Activated B cell treated with CpG ODN at 0.5 μM for 24 hours (primary cell): ENCODE measurements around the gene NXPH2. TPM values are rescaled to one million over a fixed set of nuclear protein-coding genes. Genes with fewer than 3 reads are reported as not detected.

Experiments
- ATAC-seq: fragments of 200-7000 bp; cut with Tn5 transposase; one replicate; pipeline ENCODE4 v1.10.0; 2021; ENCODE audit warnings: low read depth, mild to moderate bottlenecking, moderate library complexity
- CTCF ChIA-PET: fragments of 350-600 bp; sonication (Branson Sonifier 250); formaldehyde crosslinking; loops from one replicate; lab custom pipeline; 2021; ENCODE audit warnings: antibody characterized with exemption; lab: Charles Lee
- POLR2A ChIA-PET: fragments of 350-600 bp; sonication (Branson Sonifier 250); formaldehyde crosslinking; loops from one replicate; lab custom pipeline; 2021; ENCODE audit warnings: antibody characterized with exemption; lab: Charles Lee
- DNase-seq: peaks from one replicate; pipeline ENCODE4 v3.0.0; 2022
- H3K27ac Mint-ChIP-seq: one replicate; pipeline ENCODE4 v1.8.0; 2020; ENCODE audit warnings: mixed read lengths
- H3K27me3 Mint-ChIP-seq: one replicate; pipeline ENCODE4 v1.8.0; 2021; ENCODE audit warnings: mixed read lengths
- H3K36me3 Mint-ChIP-seq: one replicate; pipeline ENCODE4 v1.8.0; 2021; ENCODE audit warnings: low read depth, mixed read lengths
- H3K4me1 Mint-ChIP-seq: one replicate; pipeline ENCODE4 v1.8.0; 2021; ENCODE audit warnings: mixed read lengths
- H3K4me3 Mint-ChIP-seq: one replicate; pipeline ENCODE4 v1.8.0; 2020; ENCODE audit warnings: mild to moderate bottlenecking, mixed read lengths
- H3K9me3 Mint-ChIP-seq: one replicate; pipeline ENCODE4 v1.8.0; 2020; ENCODE audit warnings: mixed read lengths
- intact Hi-C: fragments of 100-400 bp; cut with micrococcal nuclease; formaldehyde crosslinking; loops from one replicate; pipeline ENCODE4 v1.15.1; 2024
- total RNA-seq: library from RNA; stranded (reverse); gene quantifications from 2 replicates; pipeline ENCODE4 v1.2.3, GENCODE V29; 2022
- TF ChIP-seq, protein P1 (sequence below): fragments of 200-600 bp; IDR thresholded peaks from one replicate; pipeline ENCODE4 v1.8.0; 2022; ENCODE audit warnings: antibody characterized with exemption, mild to moderate bottlenecking

Gene NXPH2
- total RNA-seq, 1 donor from 2014 or later: not detected

DNA sequence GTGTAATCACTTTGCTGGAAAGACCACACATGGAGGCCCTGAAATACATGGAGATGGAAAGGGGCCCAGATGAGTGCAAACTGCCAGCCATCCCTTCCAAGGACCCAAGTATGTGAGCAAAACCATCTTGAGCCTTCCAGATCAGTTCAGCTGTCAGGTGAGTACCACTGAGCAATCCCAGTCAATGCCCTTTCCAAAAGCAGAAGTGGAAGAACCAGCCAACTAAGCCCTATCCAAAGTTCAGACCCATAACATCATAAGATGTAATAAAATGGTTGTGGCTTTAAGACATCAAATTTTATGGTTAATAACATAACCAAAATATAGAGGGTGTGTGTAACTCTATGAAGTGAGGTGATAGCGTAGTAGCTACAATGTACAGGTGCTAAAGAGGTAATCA, 88.5 kb downstream of the NXPH2 start:
- Mint-ChIP-seq H3K36me3 (no peaks in the 10 kb centered on the region), H3K27me3 (no peaks in the 10 kb centered on the region), H3K4me3 (no peak overlapping the region), H3K27ac (no peak overlapping the region), H3K9me3 (no peaks in the 10 kb centered on the region), H3K4me1 (peaks cover 13% of the 10 kb centered on the region)
- POLR2A ChIA-PET: no interaction called here
- DNase-seq (no peak), ATAC-seq (no peak)
- intact Hi-C loops: no loop called here
- TF ChIP-seq, protein P1, sequence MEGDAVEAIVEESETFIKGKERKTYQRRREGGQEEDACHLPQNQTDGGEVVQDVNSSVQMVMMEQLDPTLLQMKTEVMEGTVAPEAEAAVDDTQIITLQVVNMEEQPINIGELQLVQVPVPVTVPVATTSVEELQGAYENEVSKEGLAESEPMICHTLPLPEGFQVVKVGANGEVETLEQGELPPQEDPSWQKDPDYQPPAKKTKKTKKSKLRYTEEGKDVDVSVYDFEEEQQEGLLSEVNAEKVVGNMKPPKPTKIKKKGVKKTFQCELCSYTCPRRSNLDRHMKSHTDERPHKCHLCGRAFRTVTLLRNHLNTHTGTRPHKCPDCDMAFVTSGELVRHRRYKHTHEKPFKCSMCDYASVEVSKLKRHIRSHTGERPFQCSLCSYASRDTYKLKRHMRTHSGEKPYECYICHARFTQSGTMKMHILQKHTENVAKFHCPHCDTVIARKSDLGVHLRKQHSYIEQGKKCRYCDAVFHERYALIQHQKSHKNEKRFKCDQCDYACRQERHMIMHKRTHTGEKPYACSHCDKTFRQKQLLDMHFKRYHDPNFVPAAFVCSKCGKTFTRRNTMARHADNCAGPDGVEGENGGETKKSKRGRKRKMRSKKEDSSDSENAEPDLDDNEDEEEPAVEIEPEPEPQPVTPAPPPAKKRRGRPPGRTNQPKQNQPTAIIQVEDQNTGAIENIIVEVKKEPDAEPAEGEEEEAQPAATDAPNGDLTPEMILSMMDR: no peak
- CTCF ChIA-PET: no interaction called here

DNA sequence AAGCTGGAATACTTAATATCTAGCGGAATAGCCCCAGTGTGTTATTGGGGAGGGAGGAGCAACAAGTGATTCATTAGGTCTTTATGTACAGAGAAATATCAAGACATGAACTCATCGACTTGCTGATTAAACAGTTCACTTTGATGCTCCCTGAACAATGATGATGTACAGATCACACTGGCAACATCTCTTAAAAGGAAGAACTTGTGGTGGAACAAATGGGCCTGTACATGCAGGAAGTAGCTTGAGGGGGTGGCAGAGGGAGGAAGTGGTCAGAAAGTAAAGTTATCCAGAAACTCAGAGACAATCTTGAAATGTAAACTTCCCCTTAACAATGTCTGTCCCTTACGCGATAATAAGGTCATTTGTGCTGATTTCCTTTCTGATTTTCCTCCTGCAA, 90.5 kb downstream of the NXPH2 start:
- POLR2A ChIA-PET: no interaction called here
- DNase-seq (no peak), ATAC-seq (no peak)
- no peaks in the 10 kb centered on the region for H3K36me3 Mint-ChIP-seq
- no peak overlapping the region for H3K4me3 Mint-ChIP-seq
- CTCF ChIA-PET: no interaction called here
- H3K27ac Mint-ChIP-seq: no peak overlapping the region
- H3K4me1 Mint-ChIP-seq: peaks cover 13% of the 10 kb centered on the region
- H3K9me3 Mint-ChIP-seq: no peaks in the 10 kb centered on the region
- intact Hi-C loops: no loop called here
- no peaks in the 10 kb centered on the region for H3K27me3 Mint-ChIP-seq
- TF ChIP-seq, protein P1: no peak

DNA sequence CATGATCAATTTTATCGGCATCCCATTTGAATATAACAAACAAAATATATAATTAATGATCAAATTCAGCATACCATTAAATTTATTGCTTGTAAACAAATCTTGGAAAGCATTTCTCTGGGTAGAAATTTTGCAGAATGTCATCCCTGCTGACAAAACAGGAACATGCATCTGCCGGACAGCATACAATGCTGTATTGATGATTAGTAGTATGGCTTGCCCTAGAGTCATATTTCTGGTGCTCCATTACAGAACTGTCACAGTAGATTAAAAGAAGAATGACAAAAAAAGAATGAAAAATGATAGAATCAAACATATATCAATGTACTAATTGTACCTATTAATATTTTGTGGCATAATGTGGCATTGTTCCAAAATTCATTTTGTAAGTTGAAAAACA, 98.0 kb downstream of the NXPH2 start:
- CTCF ChIA-PET: no interaction called here
- H3K27ac Mint-ChIP-seq: no peak overlapping the region
- H3K9me3 Mint-ChIP-seq: no peaks in the 10 kb centered on the region
- H3K36me3 Mint-ChIP-seq: no peaks in the 10 kb centered on the region
- H3K4me3 Mint-ChIP-seq: no peak overlapping the region
- ATAC-seq (no peak), DNase-seq (no peak)
- no peaks in the 10 kb centered on the region for H3K27me3 Mint-ChIP-seq
- intact Hi-C loops: no loop called here
- no peaks in the 10 kb centered on the region for H3K4me1 Mint-ChIP-seq
- POLR2A ChIA-PET: no interaction called here
- TF ChIP-seq, protein P1: no peak

DNA sequence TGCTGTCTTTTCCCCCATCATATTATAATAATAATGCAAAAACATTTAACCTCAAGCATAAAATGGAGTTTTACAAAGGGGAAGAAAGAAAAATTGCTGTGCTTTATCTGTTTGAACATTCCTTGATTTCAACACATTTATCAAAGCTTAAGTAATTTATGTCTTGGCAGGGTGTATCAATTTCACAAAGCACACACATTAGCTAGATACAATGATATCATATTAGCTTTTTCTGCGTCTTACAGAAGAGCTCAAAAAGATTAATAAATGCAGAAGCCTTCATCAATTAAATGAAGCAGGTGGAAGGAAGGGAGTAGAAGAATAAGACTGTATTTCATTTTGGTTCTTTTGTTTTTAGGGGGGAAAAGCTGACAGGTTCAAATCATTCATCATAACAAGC, 103.0 kb downstream of the NXPH2 start:
- intact Hi-C loops: no loop called here
- ChIA-PET POLR2A (no interaction called here), CTCF (interaction anchor here (1.2 kb wide), 1 partner anchor 150 kb away, joined by 3 read pairs; no protein-coding TSS in a partner anchor)
- ATAC-seq (no peak), DNase-seq (no peak)
- H3K27ac Mint-ChIP-seq: no peak overlapping the region
- no peaks in the 10 kb centered on the region for H3K4me1 Mint-ChIP-seq
- no peaks in the 10 kb centered on the region for H3K36me3 Mint-ChIP-seq
- no peak overlapping the region for H3K4me3 Mint-ChIP-seq
- TF ChIP-seq, protein P1: no peak
- no peaks in the 10 kb centered on the region for H3K27me3 Mint-ChIP-seq
- H3K9me3 Mint-ChIP-seq: no peaks in the 10 kb centered on the region

DNA sequence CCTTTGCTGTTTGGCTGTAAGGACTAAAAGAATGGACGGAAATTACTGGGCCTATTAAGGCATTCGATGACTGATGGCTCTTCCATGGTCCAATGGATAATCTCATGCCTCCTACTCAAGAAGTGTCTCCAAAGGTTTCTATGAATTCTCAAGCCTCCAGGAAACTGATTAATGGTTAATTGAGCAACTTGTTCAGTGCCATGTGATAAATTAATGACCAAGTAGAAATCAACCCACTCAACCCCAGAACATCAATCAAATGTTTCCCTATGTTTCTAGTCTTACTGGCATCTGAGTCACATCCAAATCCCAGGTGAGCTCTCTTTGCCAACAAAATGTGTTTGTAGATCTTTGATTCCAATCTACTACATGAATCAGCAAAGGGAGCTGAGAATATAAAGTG, 103.6 kb downstream of the NXPH2 start:
- no peak overlapping the region for H3K4me3 Mint-ChIP-seq
- no peak for ATAC-seq
- TF ChIP-seq, protein P1: no peak
- H3K9me3 Mint-ChIP-seq: no peaks in the 10 kb centered on the region
- H3K27ac Mint-ChIP-seq: no peak overlapping the region
- no peak for DNase-seq
- no peaks in the 10 kb centered on the region for H3K36me3 Mint-ChIP-seq
- no peaks in the 10 kb centered on the region for H3K4me1 Mint-ChIP-seq
- no peaks in the 10 kb centered on the region for H3K27me3 Mint-ChIP-seq
- CTCF ChIA-PET: interaction anchor here (1.2 kb wide), 1 partner anchor 150 kb away, joined by 3 read pairs; no protein-coding TSS in a partner anchor
- POLR2A ChIA-PET: no interaction called here
- intact Hi-C loops: no loop called here
